ENCODE results near the gene SORCS1. TPM values are rescaled to one million over a fixed set of nuclear protein-coding genes. Genes with fewer than 3 reads are reported as not detected.

SORCS1 gene
- total RNA-seq, 1 experiment from 2014 or later, result 1.7 TPM

GRCh38 chr10:106734220-106734619 lies 430.3 kb downstream of the SORCS1 start:
- H3K4me2 ChIP-seq (ENCODE audit: insufficient read depth, insufficient read length, low read length), result no peak overlapping the region
- DNase-seq, result no peak
- H3K27me3 ChIP-seq (ENCODE audit: insufficient read depth, low read length), result no peaks in the 10 kb centered on the region
- H4K8ac ChIP-seq (replicated peaks; ENCODE audit: insufficient read length, low read depth, low read length), result no peak overlapping the region
- no peak overlapping the region for H3K4ac ChIP-seq (ENCODE audit: low read depth, low read length)
- no peak overlapping the region for H2BK20ac ChIP-seq (ENCODE audit: low read depth, low read length, poor library complexity, severe bottlenecking)
- H3K79me1 ChIP-seq (ENCODE audit: insufficient read depth, low read depth, low read length, poor library complexity, severe bottlenecking), result no peaks in the 10 kb centered on the region
- H2BK15ac ChIP-seq (ENCODE audit: low read depth, low read length), result no peak overlapping the region
- no peak overlapping the region for H3K56ac ChIP-seq (ENCODE audit: insufficient read length, low read depth, low read length)
- no peaks in the 10 kb centered on the region for H4K20me1 ChIP-seq (ENCODE audit: control insufficient read depth, insufficient read depth, insufficient read length)
- H2AFZ ChIP-seq (ENCODE audit: low read length), result no peak overlapping the region
- Mint-ChIP-seq H3K4me1 (peaks cover 22 to 23% of the 10 kb centered on the region in 2 experiments), H3K27ac (no peak overlapping the region), H3K36me3 (ENCODE audit: insufficient read depth in 1 of 3, low read depth in 3 of 3) (no peaks in the 10 kb centered on the region), H3K9me3 (peaks cover 0 to 4% of the 10 kb centered on the region in 2 experiments; a peak in 1 of 5 replicates), H3K27me3 (ENCODE audit: low read depth) (no peaks in the 10 kb centered on the region), H3K4me3 (no peak overlapping the region)
- no peak overlapping the region for H2BK120ac ChIP-seq (ENCODE audit: low read depth, low read length, poor library complexity, severe bottlenecking)
- H3K18ac ChIP-seq (ENCODE audit: insufficient read length, low read depth, low read length), result no peak overlapping the region
- H2BK12ac ChIP-seq (ENCODE audit: insufficient read length, low read depth, low read length), result no peak overlapping the region
- H3K9ac ChIP-seq (ENCODE audit: extremely low read depth, insufficient read length, low read length), result no peak overlapping the region
- H3K9me3 ChIP-seq (ENCODE audit: control insufficient read depth, low read depth, low read length), result no peaks in the 10 kb centered on the region
- H2BK5ac ChIP-seq (ENCODE audit: insufficient read length, low read length), result no peak overlapping the region
- H2AK5ac ChIP-seq (ENCODE audit: insufficient read length, low read length), result no peak overlapping the region
- no peak overlapping the region for H4K91ac ChIP-seq (ENCODE audit: insufficient read length, low read depth, low read length)
- H3K14ac ChIP-seq (ENCODE audit: insufficient read depth, low read length), result no peak overlapping the region
- H3K4me1 ChIP-seq (ENCODE audit: insufficient read depth, low read length), result no peaks in the 10 kb centered on the region
- no peak overlapping the region for H4K5ac ChIP-seq (ENCODE audit: insufficient read length, low read depth, low read length)
- no peak overlapping the region for H3K23ac ChIP-seq (ENCODE audit: insufficient read length, low read depth, low read length)
- H3K27ac ChIP-seq (ENCODE audit: insufficient read length, low read depth, low read length), result no peak overlapping the region
- TF ChIP-seq CTCF (conservative IDR thresholded peaks at IDR 0.05), result no peak
- H3T11ph ChIP-seq (ENCODE audit: low read length), result no peak overlapping the region
- no peaks in the 10 kb centered on the region for H3K79me2 ChIP-seq (ENCODE audit: insufficient read depth, low read length)
- no peaks in the 10 kb centered on the region for H3K23me2 ChIP-seq (ENCODE audit: insufficient read length, low read depth, low read length, poor library complexity, severe bottlenecking)

All from H9 (cell line).